T-helper 1 cell treated with Interleukin-12 subunit alpha and Interleukin-12 subunit beta and Interleukin-4 antibody, amounts not matched to agents 30 μg/mL and 1 μg/mL, for 36 hours (primary cell): ENCODE measurements around the gene RFTN2.
A peak's percentile ranks its signal among the peaks of the same experiment; 100 is the strongest.
"Not testable (repeated sequence)": the region's sequence is repeated elsewhere in the genome, so short reads cannot be mapped to it uniquely, and the experiment has no call there.

Experiments used
- H3K27ac Mint-ChIP-seq: one replicate; pipeline ENCODE4 v1.8.0; 2021; ENCODE audit warnings: mild to moderate bottlenecking, mixed read lengths
- H3K27me3 Mint-ChIP-seq: one replicate; pipeline ENCODE4 v1.8.0; 2021; ENCODE audit warnings: low read depth, mixed read lengths
- H3K36me3 Mint-ChIP-seq: one replicate; pipeline ENCODE4 v1.8.0; 2021; ENCODE audit warnings: low read depth, mixed read lengths
- H3K4me1 Mint-ChIP-seq: one replicate; pipeline ENCODE4 v1.8.0; 2021; ENCODE audit warnings: low read depth, mixed read lengths
- H3K4me3 Mint-ChIP-seq: one replicate; pipeline ENCODE4 v1.8.0; 2021; ENCODE audit warnings: mild to moderate bottlenecking, moderate library complexity, mixed read lengths
- H3K9me3 Mint-ChIP-seq: one replicate; pipeline ENCODE4 v1.8.0; 2021; ENCODE audit warnings: mixed read lengths

The RFTN2 gene, protein sequence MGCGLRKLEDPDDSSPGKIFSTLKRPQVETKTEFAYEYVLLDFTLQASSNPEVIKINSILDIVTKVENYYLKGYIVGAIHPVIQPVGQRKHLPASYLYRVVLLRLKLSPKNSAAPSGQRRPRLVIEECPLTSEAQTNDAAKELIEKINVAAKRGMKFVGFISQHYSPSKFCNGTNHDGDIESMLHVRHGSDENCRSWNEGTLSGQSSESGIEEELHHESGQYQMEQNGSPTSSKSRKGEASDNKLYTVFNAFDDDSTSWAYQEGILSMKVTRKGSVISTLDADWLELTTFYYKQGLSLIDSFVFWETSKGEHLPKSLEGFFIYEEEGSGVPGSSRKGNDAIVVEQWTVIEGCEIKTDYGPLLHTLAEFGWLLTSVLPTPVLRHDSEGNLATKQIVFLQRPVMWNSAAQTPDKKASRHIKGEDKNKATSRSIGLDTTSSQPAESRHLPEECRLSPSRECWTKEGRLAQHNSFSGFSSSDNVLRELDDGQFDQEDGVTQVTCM

GRCh38 chr2:197675246-197675645 lies at the start of gene RFTN2:
Gene RFTN2, minus strand, starts transcription at chr2:197675587. Its CDS starts 129 bp downstream, at chr2:197675458.
- H3K36me3 Mint-ChIP-seq: no peaks in the 10 kb centered on the region
- peaks cover 17% of the 10 kb centered on the region for H3K27me3 Mint-ChIP-seq
- no peak within 1 kb of the TSS for H3K4me3 Mint-ChIP-seq
- no peaks in the 10 kb centered on the region for H3K9me3 Mint-ChIP-seq
- H3K27ac Mint-ChIP-seq: no peak within 1 kb of the TSS
- H3K4me1 Mint-ChIP-seq: no peaks in the 10 kb centered on the region

- H3K27me3 Mint-ChIP-seq: no peaks in the 10 kb centered on the region
Measured at GRCh38 chr2:197717863-197718262, 42.5 kb upstream of the RFTN2 start.

GRCh38 chr2:197713271-197713670 lies 37.9 kb upstream of the RFTN2 start:
- H3K9me3 Mint-ChIP-seq: no peaks in the 10 kb centered on the region
- no peaks in the 10 kb centered on the region for H3K27me3 Mint-ChIP-seq
- no peak overlapping the region for H3K4me3 Mint-ChIP-seq
- H3K36me3 Mint-ChIP-seq: peaks cover 14% of the 10 kb centered on the region
- peaks cover 25% of the 10 kb centered on the region for H3K4me1 Mint-ChIP-seq
- no peak overlapping the region for H3K27ac Mint-ChIP-seq

More at GRCh38 chr2:197717863-197718262, 42.5 kb upstream of the RFTN2 start:
- Mint-ChIP-seq H3K9me3 (no peaks in the 10 kb centered on the region), H3K27ac (no peak overlapping the region), H3K36me3 (peaks cover 4% of the 10 kb centered on the region), H3K4me1 (peaks cover 6% of the 10 kb centered on the region), H3K4me3 (no peak overlapping the region)

GRCh38 chr2:197711578-197711977 lies 36.2 kb upstream of the RFTN2 start:
- Mint-ChIP-seq H3K4me1 (peaks cover 31% of the 10 kb centered on the region), H3K9me3 (no peaks in the 10 kb centered on the region), H3K4me3 (no peak overlapping the region), H3K27ac (no peak overlapping the region), H3K27me3 (no peaks in the 10 kb centered on the region), H3K36me3 (peaks cover 14% of the 10 kb centered on the region)

GRCh38 chr2:197710424-197711042 lies 35.1 kb upstream of the RFTN2 start:
- H3K36me3 Mint-ChIP-seq: peaks cover 14% of the 10 kb centered on the region
- H3K4me1 Mint-ChIP-seq: peaks cover 38% of the 10 kb centered on the region
- peak overlapping the region; percentile 36 for H3K27ac Mint-ChIP-seq
- no peaks in the 10 kb centered on the region for H3K9me3 Mint-ChIP-seq
- H3K27me3 Mint-ChIP-seq: no peaks in the 10 kb centered on the region
- no peak overlapping the region for H3K4me3 Mint-ChIP-seq

DNA sequence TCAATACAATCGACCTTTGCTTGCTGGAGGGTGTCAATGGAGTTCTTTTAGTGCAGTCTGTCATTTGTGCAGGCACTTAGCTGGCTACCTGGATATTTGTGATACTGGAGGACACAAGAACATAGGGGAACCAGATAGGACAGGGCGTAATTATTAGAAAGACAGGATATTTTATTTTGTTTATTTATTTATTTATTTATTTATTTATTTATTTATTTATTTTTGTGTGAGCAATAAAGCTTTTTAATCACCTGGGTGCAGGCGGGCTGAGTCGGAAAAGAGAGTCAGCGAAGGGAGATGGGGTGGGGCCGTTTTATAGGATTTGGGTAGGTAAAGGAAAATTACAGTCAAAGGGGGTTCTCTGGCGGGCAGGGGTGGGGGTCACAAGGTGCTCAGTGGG lies 33.8 kb upstream of the RFTN2 start:
- Mint-ChIP-seq H3K4me1 (peaks cover 42% of the 10 kb centered on the region), H3K36me3 (peaks cover 14% of the 10 kb centered on the region)
- H3K27ac Mint-ChIP-seq, H3K4me3 Mint-ChIP-seq, H3K9me3 Mint-ChIP-seq, H3K27me3 Mint-ChIP-seq: not testable (repeated sequence)

DNA sequence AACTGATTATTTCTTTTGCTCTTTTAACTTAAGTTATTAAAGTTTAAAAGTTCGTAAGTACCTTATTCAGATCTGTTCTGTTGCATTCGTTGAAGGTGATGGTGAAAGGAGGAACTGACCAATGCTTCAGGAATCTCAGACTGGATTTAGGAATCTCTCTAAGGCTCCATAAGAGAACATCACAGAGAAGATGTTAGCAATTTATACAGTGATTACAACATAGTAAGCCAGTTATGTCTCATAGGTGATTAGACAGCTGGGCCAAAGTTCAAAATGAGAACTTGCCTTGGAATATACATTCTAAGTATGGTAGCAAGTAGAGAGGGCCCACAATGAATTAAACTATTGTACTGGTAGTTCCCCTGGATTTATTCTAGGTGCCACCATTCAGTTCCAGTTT lies 32.9 kb upstream of the RFTN2 start:
- peaks cover 41% of the 10 kb centered on the region for H3K4me1 Mint-ChIP-seq
- H3K27me3 Mint-ChIP-seq: no peaks in the 10 kb centered on the region
- H3K4me3 Mint-ChIP-seq: peak overlapping the region; percentile 50
- H3K27ac Mint-ChIP-seq: no peak overlapping the region
- H3K9me3 Mint-ChIP-seq: no peaks in the 10 kb centered on the region
- H3K36me3 Mint-ChIP-seq: peaks cover 13% of the 10 kb centered on the region

DNA sequence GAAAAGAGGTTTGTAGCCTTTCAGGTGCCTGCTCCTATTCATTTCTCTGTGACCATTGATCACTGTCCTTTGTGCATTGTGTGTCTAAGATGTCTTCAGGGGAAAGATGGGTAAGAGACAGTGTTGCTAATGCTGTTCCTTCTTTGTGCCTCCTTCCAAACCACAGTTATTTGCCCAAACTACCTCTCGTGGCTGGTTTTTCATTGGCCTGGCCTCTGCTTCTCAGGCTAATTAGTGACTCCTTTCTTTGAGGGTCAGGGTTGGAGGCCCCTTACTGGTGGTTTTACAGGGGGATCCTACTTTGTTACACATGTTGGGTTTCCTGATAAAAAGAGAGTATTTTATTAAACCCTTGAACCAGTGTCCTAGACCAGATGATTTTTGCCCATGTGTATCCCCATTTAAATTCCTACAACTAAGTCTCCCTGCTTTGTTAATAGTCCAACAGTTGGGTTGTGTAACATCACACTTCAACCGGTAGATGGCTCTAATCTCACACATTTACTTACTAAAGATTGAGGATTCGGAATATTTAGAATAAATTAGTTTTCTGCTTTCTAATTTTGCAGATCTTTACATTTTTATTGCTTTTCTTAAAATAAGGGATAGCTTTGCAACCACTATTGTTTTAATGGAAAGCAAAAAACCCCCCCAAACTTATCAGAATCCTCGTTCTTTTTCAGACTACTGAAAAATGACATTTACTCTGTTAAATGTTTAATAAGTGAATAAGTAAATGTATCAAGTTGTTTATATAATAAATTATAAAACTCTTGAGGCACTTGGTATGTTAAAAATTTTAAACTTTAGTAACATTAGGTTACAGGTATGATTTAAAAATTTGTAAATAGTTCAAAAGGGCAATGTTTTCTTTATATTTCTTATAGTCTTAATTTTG lies 32.2 kb upstream of the RFTN2 start:
- no peak overlapping the region for H3K27ac Mint-ChIP-seq
- H3K36me3 Mint-ChIP-seq: peaks cover 9% of the 10 kb centered on the region
- peaks cover 1% of the 10 kb centered on the region for H3K27me3 Mint-ChIP-seq
- peaks cover 2% of the 10 kb centered on the region for H3K9me3 Mint-ChIP-seq
- peaks cover 35% of the 10 kb centered on the region for H3K4me1 Mint-ChIP-seq
- peak overlapping the region; percentile 78 for H3K4me3 Mint-ChIP-seq

DNA sequence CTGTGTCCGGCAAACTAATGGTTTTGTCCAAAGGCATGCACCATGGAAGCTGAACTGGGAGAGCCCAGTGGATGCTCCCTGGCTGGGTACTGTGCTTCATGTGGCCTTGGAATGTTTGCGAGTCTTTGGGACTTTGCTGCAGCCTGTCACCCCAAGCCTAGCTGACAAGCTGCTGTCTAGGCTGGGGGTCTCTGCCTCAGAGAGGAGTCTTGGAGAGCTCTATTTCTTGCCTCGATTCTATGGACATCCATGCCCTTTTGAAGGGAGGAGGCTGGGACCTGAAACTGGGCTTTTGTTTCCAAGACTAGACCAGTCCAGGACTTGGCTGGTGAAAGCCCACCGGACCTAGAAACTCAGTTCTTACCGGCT lies 31.4 kb upstream of the RFTN2 start:
- H3K4me1 Mint-ChIP-seq: peaks cover 35% of the 10 kb centered on the region
- H3K9me3 Mint-ChIP-seq: peaks cover 3% of the 10 kb centered on the region
- peak overlapping the region; percentile 78 for H3K4me3 Mint-ChIP-seq
- H3K27ac Mint-ChIP-seq: no peak overlapping the region
- peaks cover 10% of the 10 kb centered on the region for H3K36me3 Mint-ChIP-seq
- H3K27me3 Mint-ChIP-seq: peaks cover 4% of the 10 kb centered on the region

DNA sequence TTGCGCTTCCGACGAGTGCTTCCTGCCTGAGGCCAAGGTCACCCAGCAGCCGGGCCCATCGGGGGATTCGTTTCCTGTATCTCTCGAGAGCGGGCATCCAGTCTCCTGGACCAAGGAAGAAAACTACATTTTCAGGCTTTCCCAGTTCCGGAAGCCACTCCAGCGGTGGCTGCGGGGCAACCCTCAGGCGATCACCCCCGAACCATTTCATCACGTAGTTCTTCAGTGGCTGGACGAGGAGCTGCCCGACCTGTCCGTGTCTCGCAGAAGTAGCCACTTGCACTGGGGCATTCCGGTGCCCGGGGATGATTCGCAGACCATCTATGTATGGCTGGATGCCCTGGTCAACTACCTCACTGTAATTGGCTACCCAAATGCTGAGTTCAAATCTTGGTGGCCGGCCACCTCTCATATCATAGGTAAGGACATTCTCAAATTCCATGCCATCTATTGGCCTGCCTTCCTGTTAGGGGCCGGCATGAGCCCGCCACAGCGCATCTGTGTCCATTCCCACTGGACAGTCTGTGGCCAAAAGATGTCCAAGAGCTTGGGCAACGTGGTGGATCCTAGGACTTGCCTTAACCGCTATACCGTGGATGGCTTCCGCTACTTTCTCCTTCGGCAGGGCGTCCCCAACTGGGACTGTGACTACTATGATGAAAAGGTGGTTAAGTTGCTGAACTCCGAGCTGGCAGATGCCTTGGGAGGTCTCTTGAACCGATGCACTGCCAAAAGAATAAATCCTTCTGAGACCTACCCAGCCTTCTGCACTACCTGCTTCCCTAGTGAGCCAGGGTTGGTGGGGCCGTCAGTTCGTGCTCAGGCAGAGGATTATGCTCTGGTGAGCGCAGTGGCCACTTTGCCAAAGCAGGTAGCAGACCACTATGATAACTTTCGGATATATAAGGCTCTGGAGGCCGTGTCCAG lies 30.8 kb upstream of the RFTN2 start:
- H3K36me3 Mint-ChIP-seq: peaks cover 7% of the 10 kb centered on the region
- H3K9me3 Mint-ChIP-seq: peaks cover 3% of the 10 kb centered on the region
- peak overlapping the region; percentile 81 for H3K27ac Mint-ChIP-seq
- peaks cover 4% of the 10 kb centered on the region for H3K27me3 Mint-ChIP-seq
- H3K4me1 Mint-ChIP-seq: peaks cover 35% of the 10 kb centered on the region
- H3K4me3 Mint-ChIP-seq: peak overlapping the region; percentile 78

DNA sequence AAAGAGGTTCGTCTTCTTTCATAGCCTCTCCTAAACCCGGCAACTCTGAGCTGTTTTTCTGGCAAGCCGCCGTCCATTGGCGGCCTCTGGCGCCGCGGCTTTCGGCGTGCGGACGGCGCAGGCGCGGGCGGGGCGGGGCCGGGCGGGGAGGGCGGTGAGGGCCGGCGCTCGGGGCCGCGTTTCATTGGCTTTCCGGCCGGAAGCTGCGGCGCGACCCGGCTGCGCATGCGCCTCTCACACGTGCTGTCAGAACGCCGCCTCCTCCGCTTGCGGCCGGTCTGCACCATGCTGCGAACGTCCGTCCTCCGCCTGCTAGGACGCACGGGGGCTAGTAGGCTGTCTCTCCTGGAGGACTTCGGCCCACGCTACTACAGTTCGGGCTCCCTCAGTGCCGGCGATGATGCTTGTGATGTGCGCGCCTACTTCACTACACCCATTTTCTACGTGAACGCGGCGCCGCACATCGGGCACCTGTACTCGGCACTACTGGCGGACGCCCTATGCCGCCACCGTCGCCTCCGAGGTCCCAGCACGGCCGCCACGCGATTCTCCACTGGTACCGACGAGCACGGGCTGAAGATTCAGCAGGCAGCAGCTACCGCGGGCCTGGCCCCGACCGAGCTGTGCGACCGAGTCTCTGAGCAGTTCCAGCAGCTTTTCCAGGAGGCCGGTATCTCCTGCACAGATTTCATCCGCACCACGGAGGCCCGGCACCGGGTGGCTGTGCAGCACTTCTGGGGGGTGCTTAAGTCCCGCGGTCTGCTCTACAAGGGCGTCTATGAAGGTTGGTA lies 29.9 kb upstream of the RFTN2 start, which contains the start of gene MARS2:
MARS2 (plus strand) TSS at position 249 of the 791 bp plus-strand sequence; CDS start at position 286, 37 bp downstream.
- H3K27ac Mint-ChIP-seq: peak within 1 kb of the TSS; percentile 81
- H3K36me3 Mint-ChIP-seq: peaks cover 7% of the 10 kb centered on the region
- peaks cover 37% of the 10 kb centered on the region for H3K4me1 Mint-ChIP-seq
- peaks cover 4% of the 10 kb centered on the region for H3K27me3 Mint-ChIP-seq
- peaks cover 3% of the 10 kb centered on the region for H3K9me3 Mint-ChIP-seq
- H3K4me3 Mint-ChIP-seq: peak within 1 kb of the TSS; percentile 78

- H3K9me3 Mint-ChIP-seq: peaks cover 3% of the 10 kb centered on the region
- H3K4me1 Mint-ChIP-seq: peaks cover 31% of the 10 kb centered on the region
- peaks cover 4% of the 10 kb centered on the region for H3K27me3 Mint-ChIP-seq
- H3K4me3 Mint-ChIP-seq: peak overlapping the region; percentile 78
- H3K36me3 Mint-ChIP-seq: peaks cover 6% of the 10 kb centered on the region
- peak overlapping the region; percentile 79 for H3K27ac Mint-ChIP-seq
Measured at GRCh38 chr2:197704434-197705120, 29.2 kb upstream of the RFTN2 start.
